Skeletal muscle tissue (tissue), 4 donors: ENCODE results near the gene OR2T34. TPM values are rescaled to one million over a fixed set of nuclear protein-coding genes. Genes with fewer than 3 reads are reported as not detected.
"Not testable (repeated sequence)": the region's sequence is repeated elsewhere in the genome, so short reads cannot be mapped to it uniquely, and the experiment has no call there.

Experiments used
- H3K27ac ChIP-seq: one replicate; pipeline ENCODE4 v1.7.0; 2013; ENCODE audit warnings: mild to moderate bottlenecking, low read depth, low read length, inconsistent platforms
- H3K27me3 ChIP-seq, 3 donors: one replicate each; pipeline ENCODE4 v1.7.0; 2013; ENCODE audit warnings: low read length in 3 of 3; ENCODE audit not compliant: control insufficient read depth in 3 of 3, insufficient read depth in 3 of 3
- H3K36me3 ChIP-seq, 3 donors: one replicate each; pipeline ENCODE4 v1.7.0; 2013; ENCODE audit warnings: low read length in 3 of 3; ENCODE audit not compliant: control insufficient read depth in 3 of 3, insufficient read depth in 3 of 3
- H3K4me1 ChIP-seq, 3 donors: one replicate each; pipeline ENCODE4 v1.7.0; 2013; ENCODE audit warnings: low read length in 3 of 3, mild to moderate bottlenecking in 3 of 3; ENCODE audit not compliant: control insufficient read depth in 3 of 3, insufficient read depth in 3 of 3
- H3K4me3 ChIP-seq, 3 donors: one replicate each; pipeline ENCODE4 v1.7.0; 2013; ENCODE audit warnings: low read length in 3 of 3
- H3K9ac ChIP-seq, 3 donors: one replicate each; pipeline ENCODE4 v1.7.0; 2013; ENCODE audit warnings: low read length in 3 of 3, mild to moderate bottlenecking in 3 of 3, moderate library complexity in 2 of 3, low read depth in 1 of 3
- H3K9me3 ChIP-seq, 3 donors: one replicate each; pipeline ENCODE4 v1.7.0; 2013; ENCODE audit warnings: low read length in 3 of 3; ENCODE audit not compliant: control insufficient read depth in 3 of 3
- total RNA-seq: library from RNA; depleted of rRNA; stranded (reverse); fragments of >200 nt; gene quantifications from one replicate; pipeline ENCODE4 v1.2.3, GENCODE V29; 2014
- donor health status: Osteomylitis.

The OR2T34 gene
- total RNA-seq, 1 donor from 2014 or later, result not detected

- Histone ChIP-seq H3K9me3 (no peaks in the 10 kb centered on the region), H3K4me1 (no peaks in the 10 kb centered on the region), H3K27ac (no peak overlapping the region), H3K4me3 (no peak overlapping the region), H3K9ac (no peak overlapping the region), H3K36me3 (no peaks in the 10 kb centered on the region), H3K27me3 (no peaks in the 10 kb centered on the region)
These were observed 22.1 kb upstream of the OR2T34 start for GRCh38 chr1:248596615-248597014.

- no peaks in the 10 kb centered on the region for H3K4me1 ChIP-seq
- no peaks in the 10 kb centered on the region for H3K27me3 ChIP-seq
- H3K9me3 ChIP-seq, result no peaks in the 10 kb centered on the region
- H3K36me3 ChIP-seq, result no peaks in the 10 kb centered on the region
- H3K4me3 ChIP-seq, result no peak overlapping the region
- no peak overlapping the region for H3K9ac ChIP-seq
- H3K27ac ChIP-seq, result no peak overlapping the region
These were observed 18.7 kb upstream of the OR2T34 start for GRCh38 chr1:248593226-248593625.

- H3K4me1 ChIP-seq, result no peaks in the 10 kb centered on the region
- no peak overlapping the region for H3K9ac ChIP-seq
- H3K36me3 ChIP-seq, result no peaks in the 10 kb centered on the region
- H3K4me3 ChIP-seq, result no peak overlapping the region
- no peaks in the 10 kb centered on the region for H3K27me3 ChIP-seq
- no peak overlapping the region for H3K27ac ChIP-seq
- H3K9me3 ChIP-seq, result no peaks in the 10 kb centered on the region
These were observed 18.1 kb upstream of the OR2T34 start for GRCh38 chr1:248592655-248593054.

- H3K9me3 ChIP-seq, result no peaks in the 10 kb centered on the region
- no peak overlapping the region for H3K9ac ChIP-seq
- no peak overlapping the region for H3K4me3 ChIP-seq
- no peaks in the 10 kb centered on the region for H3K4me1 ChIP-seq
- no peaks in the 10 kb centered on the region for H3K27me3 ChIP-seq
- H3K27ac ChIP-seq, result no peak overlapping the region
- no peaks in the 10 kb centered on the region for H3K36me3 ChIP-seq
These were observed 15.5 kb upstream of the OR2T34 start for GRCh38 chr1:248590055-248590454.

DNA sequence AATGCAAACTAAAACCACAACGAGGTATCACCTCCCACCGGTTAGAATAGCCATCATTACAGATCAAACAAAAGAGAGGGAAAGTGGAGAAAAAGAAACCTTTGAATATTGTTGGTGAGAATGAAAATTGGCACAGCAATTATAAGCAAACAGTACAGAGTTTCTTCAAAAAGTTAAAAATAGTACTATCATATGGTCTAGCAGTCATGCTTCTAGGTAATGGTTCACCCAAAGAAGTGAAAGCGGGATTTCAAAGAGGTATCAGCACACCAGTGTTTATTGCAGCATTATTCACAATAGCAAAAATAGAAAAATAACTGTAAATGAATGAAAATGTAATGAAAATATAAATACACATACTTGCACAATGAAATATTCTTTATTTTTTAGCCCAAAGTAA lies 14.8 kb upstream of the OR2T34 start:
- H3K27ac ChIP-seq, result no peak overlapping the region
- no peaks in the 10 kb centered on the region for H3K9me3 ChIP-seq
- H3K27me3 ChIP-seq, result no peaks in the 10 kb centered on the region
- H3K9ac ChIP-seq, result no peak overlapping the region
- no peak overlapping the region for H3K4me3 ChIP-seq
- H3K36me3 ChIP-seq, result no peaks in the 10 kb centered on the region
- H3K4me1 ChIP-seq, result no peaks in the 10 kb centered on the region

- Histone ChIP-seq H3K4me3 (no peak overlapping the region), H3K9ac (no peak overlapping the region), H3K27ac (no peak overlapping the region), H3K27me3 (no peaks in the 10 kb centered on the region), H3K9me3 (no peaks in the 10 kb centered on the region), H3K4me1 (no peaks in the 10 kb centered on the region), H3K36me3 (no peaks in the 10 kb centered on the region)
These were observed 10.7 kb upstream of the OR2T34 start for GRCh38 chr1:248585266-248585665.

- Histone ChIP-seq H3K9ac (no peak overlapping the region), H3K27me3 (no peaks in the 10 kb centered on the region)
These were observed 1.9 kb upstream of the OR2T34 start for GRCh38 chr1:248576260-248576980.

DNA sequence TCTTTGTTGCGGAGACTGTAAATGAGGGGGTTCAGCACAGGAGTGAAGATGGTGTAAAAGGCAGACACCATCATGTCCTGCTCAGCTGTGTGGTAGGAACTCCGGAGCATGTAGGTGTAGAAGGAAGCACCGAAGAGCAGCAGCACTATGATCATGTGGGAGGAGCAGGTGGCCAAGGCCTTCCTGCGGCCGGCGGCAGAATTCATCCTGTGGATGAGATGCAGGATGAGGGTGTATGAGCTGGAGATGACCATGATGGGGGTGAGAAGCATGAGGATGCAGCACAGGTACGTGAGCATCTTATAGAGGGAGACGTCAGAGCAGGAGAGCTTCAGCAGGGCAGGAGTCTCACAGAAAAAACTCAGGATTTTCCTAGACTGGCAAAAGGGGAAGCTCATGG lies 701 bp downstream of the OR2T34 start:
- not testable (repeated sequence) for H3K27ac ChIP-seq, H3K4me1 ChIP-seq, H3K4me3 ChIP-seq, H3K9me3 ChIP-seq, H3K9ac ChIP-seq, H3K27me3 ChIP-seq, H3K36me3 ChIP-seq

More at GRCh38 chr1:248576260-248576980, 1.9 kb upstream of the OR2T34 start:
- Histone ChIP-seq H3K36me3 (no peaks in the 10 kb centered on the region), H3K9me3 (no peaks in the 10 kb centered on the region), H3K27ac (no peak overlapping the region), H3K4me1 (no peaks in the 10 kb centered on the region), H3K4me3 (no peak overlapping the region)

GRCh38 chr1:248572049-248572448 lies 2.5 kb downstream of the OR2T34 start:
- not testable (repeated sequence) for H3K36me3 ChIP-seq, H3K27ac ChIP-seq, H3K4me1 ChIP-seq, H3K9ac ChIP-seq, H3K4me3 ChIP-seq, H3K27me3 ChIP-seq, H3K9me3 ChIP-seq

DNA sequence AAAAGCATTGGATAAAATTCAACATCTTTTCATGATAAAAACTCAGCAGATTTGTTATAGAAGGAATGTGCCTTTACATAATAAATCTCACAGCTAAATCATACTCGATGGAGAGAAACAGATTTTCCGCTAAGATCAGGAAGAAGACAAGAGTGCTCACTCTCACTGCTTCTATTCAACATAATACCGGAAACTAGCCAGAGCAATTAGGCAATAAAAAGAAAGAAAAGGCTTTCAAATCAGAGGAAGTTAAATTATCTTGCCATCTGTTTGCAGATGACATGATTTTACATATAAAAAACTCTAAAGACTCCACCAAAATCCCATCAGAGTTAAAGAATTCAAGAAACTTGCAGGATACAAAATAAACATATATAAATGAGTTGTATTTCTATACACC lies 3.7 kb downstream of the OR2T34 start:
- H3K27me3 ChIP-seq, H3K9ac ChIP-seq, H3K27ac ChIP-seq, H3K9me3 ChIP-seq, H3K36me3 ChIP-seq, H3K4me3 ChIP-seq, H3K4me1 ChIP-seq: not testable (repeated sequence)
